Measurements from ENCODE around the gene ADARB2. TPM values are rescaled to one million over a fixed set of nuclear protein-coding genes. Genes with fewer than 3 reads are reported as not detected.

Gene ADARB2
- total and polyA plus RNA-seq, 2 experiments from 2014 or later, result 1.6 to 3.1 TPM

- H3K27ac ChIP-seq, result no peak overlapping the region
- DNase-seq (ENCODE audit: low read depth in 1 of 2, low spot score in 1 of 2), result no peak
- TF ChIP-seq CTCF (IDR thresholded peaks at IDR 0.05; ENCODE audit: low read depth, low read length), result no peak
- H3K36me3 ChIP-seq, result no peaks in the 10 kb centered on the region
- no peaks in the 10 kb centered on the region for H3K27me3 ChIP-seq
- H3K4me1 ChIP-seq (ENCODE audit: low read depth), result no peaks in the 10 kb centered on the region
- no peaks in the 10 kb centered on the region for H3K9me3 ChIP-seq (ENCODE audit: low read depth)
- H3K4me3 ChIP-seq, result no peak overlapping the region
Measured at GRCh38 chr10:1256432-1256725, 480.9 kb downstream of the ADARB2 start.

GRCh38 chr10:1255600-1256431 lies 481.5 kb downstream of the ADARB2 start:
- Histone ChIP-seq H3K36me3 (no peaks in the 10 kb centered on the region), H3K27me3 (no peaks in the 10 kb centered on the region), H3K9me3 (ENCODE audit: low read depth) (no peaks in the 10 kb centered on the region), H3K4me1 (ENCODE audit: low read depth) (no peaks in the 10 kb centered on the region), H3K4me3 (no peak overlapping the region), H3K27ac (no peak overlapping the region)
- no peak for DNase-seq (ENCODE audit: low read depth in 1 of 2, low spot score in 1 of 2)
- TF ChIP-seq CTCF (IDR thresholded peaks at IDR 0.05; ENCODE audit: low read depth, low read length), result no peak

GRCh38 chr10:1255118-1255517 lies 482.2 kb downstream of the ADARB2 start:
- Histone ChIP-seq H3K4me1 (ENCODE audit: low read depth) (no peaks in the 10 kb centered on the region), H3K9me3 (ENCODE audit: low read depth) (no peaks in the 10 kb centered on the region), H3K4me3 (no peak overlapping the region), H3K27ac (no peak overlapping the region), H3K36me3 (no peaks in the 10 kb centered on the region), H3K27me3 (no peaks in the 10 kb centered on the region)
- TF ChIP-seq CTCF (IDR thresholded peaks at IDR 0.05; ENCODE audit: low read depth, low read length), result no peak
- peak in 1 of 2 donors; percentile 2 for DNase-seq (ENCODE audit: low read depth in 1 of 2, low spot score in 1 of 2)

GRCh38 chr10:1253523-1254353 lies 483.6 kb downstream of the ADARB2 start:
- no peak for DNase-seq (ENCODE audit: low read depth in 1 of 2, low spot score in 1 of 2)

GRCh38 chr10:1251769-1252168 lies 485.6 kb downstream of the ADARB2 start:
- Histone ChIP-seq H3K27me3 (no peaks in the 10 kb centered on the region), H3K9me3 (ENCODE audit: low read depth) (no peaks in the 10 kb centered on the region), H3K4me1 (ENCODE audit: low read depth) (no peaks in the 10 kb centered on the region), H3K36me3 (no peaks in the 10 kb centered on the region), H3K4me3 (no peak overlapping the region), H3K27ac (no peak overlapping the region)
- no peak for DNase-seq (ENCODE audit: low read depth in 1 of 2, low spot score in 1 of 2)
- TF ChIP-seq CTCF (IDR thresholded peaks at IDR 0.05; ENCODE audit: low read depth, low read length), result no peak

More at GRCh38 chr10:1253523-1254353, 483.6 kb downstream of the ADARB2 start:
- H3K4me3 ChIP-seq, result no peak overlapping the region
- no peaks in the 10 kb centered on the region for H3K9me3 ChIP-seq (ENCODE audit: low read depth)
- no peaks in the 10 kb centered on the region for H3K27me3 ChIP-seq
- no peak for TF ChIP-seq CTCF (IDR thresholded peaks at IDR 0.05; ENCODE audit: low read depth, low read length)
- no peaks in the 10 kb centered on the region for H3K36me3 ChIP-seq
- H3K27ac ChIP-seq, result no peak overlapping the region
- H3K4me1 ChIP-seq (ENCODE audit: low read depth), result no peaks in the 10 kb centered on the region
